ENCODE data around the gene ATP1A2.

GRCh38 chr1:160128636-160129035 is 13.1 kb downstream of the ATP1A2 start:
- TF ChIP-seq CTCF (IDR thresholded peaks at IDR 0.05; ENCODE audit: low read depth, low read length, poor library complexity, severe bottlenecking) (no peak), EZH2phosphoT487 (IDR thresholded peaks at IDR 0.05; ENCODE audit: borderline replicate concordance, low read length) (no peak)
